ENCODE data around the gene HSPA1A. TPM values are rescaled to one million over a fixed set of nuclear protein-coding genes. Genes with fewer than 3 reads are reported as not detected.
A peak's percentile ranks its signal among the peaks of the same experiment; 100 is the strongest.

Gene HSPA1A
- total RNA-seq (2022): 77.3 and 96.9 TPM in 2 replicates
- Bru-seq, nascent RNA: percentile 61 among the genes with signal in this experiment
- percentile 84 among the genes with signal in this experiment for BruChase-seq, experiment 1, labeled RNA remaining after a 2-hour chase
- BruChase-seq, experiment 2, labeled RNA remaining after a 6-hour chase: percentile 93 among the genes with signal in this experiment
- long read RNA-seq, transcript HSPA1A-201 (1 exons, 2,483 nt): major isoform, 47 of 48 reads
- long read RNA-seq, partial matches to known transcripts: 0 of 48 reads
- long read RNA-seq, other reads (novel, unspliced or antisense): 1 of 48 reads

DNA sequence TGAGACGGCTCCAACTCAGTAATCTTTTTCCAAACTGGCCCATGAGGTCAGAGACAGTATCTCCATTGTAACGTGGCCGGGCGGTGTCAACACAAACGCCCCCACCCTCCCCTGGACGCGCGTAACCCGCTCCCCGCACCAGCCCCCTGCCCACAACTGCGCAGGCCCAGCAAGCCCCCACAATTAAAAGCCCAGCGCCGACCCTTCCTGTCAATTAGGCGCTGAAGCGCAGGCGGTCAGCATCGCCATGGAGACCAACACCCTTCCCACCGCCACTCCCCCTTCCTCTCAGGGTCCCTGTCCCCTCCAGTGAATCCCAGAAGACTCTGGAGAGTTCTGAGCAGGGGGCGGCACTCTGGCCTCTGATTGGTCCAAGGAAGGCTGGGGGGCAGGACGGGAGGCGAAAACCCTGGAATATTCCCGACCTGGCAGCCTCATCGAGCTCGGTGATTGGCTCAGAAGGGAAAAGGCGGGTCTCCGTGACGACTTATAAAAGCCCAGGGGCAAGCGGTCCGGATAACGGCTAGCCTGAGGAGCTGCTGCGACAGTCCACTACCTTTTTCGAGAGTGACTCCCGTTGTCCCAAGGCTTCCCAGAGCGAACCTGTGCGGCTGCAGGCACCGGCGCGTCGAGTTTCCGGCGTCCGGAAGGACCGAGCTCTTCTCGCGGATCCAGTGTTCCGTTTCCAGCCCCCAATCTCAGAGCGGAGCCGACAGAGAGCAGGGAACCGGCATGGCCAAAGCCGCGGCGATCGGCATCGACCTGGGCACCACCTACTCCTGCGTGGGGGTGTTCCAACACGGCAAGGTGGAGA lies at the start of gene HSPA1A, which contains the start of gene HSPA1L:
Gene HSPA1A, plus strand, starts transcription at position 519 of the 814 bp plus-strand sequence. Its CDS starts 214 bp downstream, at position 733.
Gene HSPA1L, minus strand, starts transcription at position 259 of the 814 bp plus-strand sequence. CDS start 3,311 bp downstream, outside the sequence.
- H3K9me3 Mint-ChIP-seq (ENCODE audit: unreplicated experiment): no peaks in the 10 kb centered on the region
- peak within 1 kb of the TSS; percentile 89 for H3K4me3 Mint-ChIP-seq (ENCODE audit: unreplicated experiment)
- BruUV-seq (replicated peaks): no TSS peak
- peaks cover 33% of the 10 kb centered on the region for H3K36me3 Mint-ChIP-seq (ENCODE audit: insufficient read depth, unreplicated experiment)
- DNase-seq: peak; percentile 97 to 99
- POLR2A ChIA-PET: interaction anchor here (0.6 to 2.3 kb wide), 28 partner anchors 9 to 1639 kb away, joined by 3 to 79 read pairs (median 4); partner anchors contain the start of genes ABHD16A, APOM, CFB and CLIC1
- H3K4me1 Mint-ChIP-seq (ENCODE audit: low read depth, unreplicated experiment): peaks cover 12% of the 10 kb centered on the region
- intact Hi-C loops (cut with micrococcal nuclease; ENCODE audit: unreplicated experiment): no loop called here
- no peaks in the 10 kb centered on the region for H3K27me3 Mint-ChIP-seq (ENCODE audit: insufficient read depth, unreplicated experiment)
- no peaks in the 10 kb centered on the region for H3K9me3 ChIP-seq
- H3K4me1 ChIP-seq: peaks cover 30% of the 10 kb centered on the region
- H3K27ac Mint-ChIP-seq (ENCODE audit: unreplicated experiment): peak within 1 kb of the TSS; percentile 96
- H3K36me3 ChIP-seq (ENCODE audit: control insufficient read depth, insufficient read depth, low read length): no peaks in the 10 kb centered on the region
- H3K4me3 ChIP-seq (ENCODE audit: low read depth, low read length): peak within 1 kb of the TSS; percentile 38
- CTCF ChIA-PET: interaction anchor here (0.5 to 1.6 kb wide), 7 partner anchors 9 to 154 kb away, joined by 3 to 11 read pairs (median 4); partner anchors contain the start of genes LSM2 and VARS1
- TF ChIP-seq, protein P1, sequence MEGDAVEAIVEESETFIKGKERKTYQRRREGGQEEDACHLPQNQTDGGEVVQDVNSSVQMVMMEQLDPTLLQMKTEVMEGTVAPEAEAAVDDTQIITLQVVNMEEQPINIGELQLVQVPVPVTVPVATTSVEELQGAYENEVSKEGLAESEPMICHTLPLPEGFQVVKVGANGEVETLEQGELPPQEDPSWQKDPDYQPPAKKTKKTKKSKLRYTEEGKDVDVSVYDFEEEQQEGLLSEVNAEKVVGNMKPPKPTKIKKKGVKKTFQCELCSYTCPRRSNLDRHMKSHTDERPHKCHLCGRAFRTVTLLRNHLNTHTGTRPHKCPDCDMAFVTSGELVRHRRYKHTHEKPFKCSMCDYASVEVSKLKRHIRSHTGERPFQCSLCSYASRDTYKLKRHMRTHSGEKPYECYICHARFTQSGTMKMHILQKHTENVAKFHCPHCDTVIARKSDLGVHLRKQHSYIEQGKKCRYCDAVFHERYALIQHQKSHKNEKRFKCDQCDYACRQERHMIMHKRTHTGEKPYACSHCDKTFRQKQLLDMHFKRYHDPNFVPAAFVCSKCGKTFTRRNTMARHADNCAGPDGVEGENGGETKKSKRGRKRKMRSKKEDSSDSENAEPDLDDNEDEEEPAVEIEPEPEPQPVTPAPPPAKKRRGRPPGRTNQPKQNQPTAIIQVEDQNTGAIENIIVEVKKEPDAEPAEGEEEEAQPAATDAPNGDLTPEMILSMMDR (IDR thresholded peaks at IDR 0.05; ENCODE audit: insufficient read depth in 1 of 2, low read depth in 1 of 2, low read length in 1 of 2, severe bottlenecking in 1 of 2, unreplicated experiment in 1 of 2): no peak
- no peaks in the 10 kb centered on the region for H3K27me3 ChIP-seq (replicated peaks; ENCODE audit: control insufficient read depth, insufficient read depth, low read length)

DNA sequence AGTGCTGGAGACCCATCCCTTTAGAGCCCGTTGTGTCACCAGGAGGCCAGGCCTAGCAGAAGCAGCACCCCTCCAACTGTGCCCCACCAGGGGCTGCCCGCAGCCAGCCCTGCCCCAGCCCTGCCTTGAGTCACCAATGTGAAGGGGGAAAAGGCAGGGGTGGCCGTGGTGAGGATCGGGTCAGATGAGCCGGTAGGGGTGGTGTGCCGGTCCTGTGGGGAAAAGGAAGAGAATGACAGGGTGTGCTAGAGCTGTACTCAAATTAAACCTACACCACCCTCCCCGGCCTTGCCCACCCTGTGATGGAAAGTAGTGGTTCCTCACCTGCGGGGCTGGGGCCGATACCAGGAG lies 49.8 kb upstream of the HSPA1A start:
- peaks cover 11% of the 10 kb centered on the region for H3K36me3 Mint-ChIP-seq (ENCODE audit: insufficient read depth, unreplicated experiment)
- no peaks in the 10 kb centered on the region for H3K9me3 Mint-ChIP-seq (ENCODE audit: unreplicated experiment)
- TF ChIP-seq, protein P1 (IDR thresholded peaks at IDR 0.05; ENCODE audit: insufficient read depth in 1 of 2, low read depth in 1 of 2, low read length in 1 of 2, severe bottlenecking in 1 of 2, unreplicated experiment in 1 of 2): no peak
- H3K4me1 ChIP-seq: peaks cover 14% of the 10 kb centered on the region
- no peaks in the 10 kb centered on the region for H3K27me3 Mint-ChIP-seq (ENCODE audit: insufficient read depth, unreplicated experiment)
- DNase-seq: no peak
- H3K27ac Mint-ChIP-seq (ENCODE audit: unreplicated experiment): peak overlapping the region; percentile 53
- no TSS peak for BruUV-seq (replicated peaks)
- no peak overlapping the region for H3K4me3 ChIP-seq (ENCODE audit: low read depth, low read length)
- H3K27me3 ChIP-seq (replicated peaks; ENCODE audit: control insufficient read depth, insufficient read depth, low read length): no peaks in the 10 kb centered on the region
- intact Hi-C loops (cut with micrococcal nuclease; ENCODE audit: unreplicated experiment): no loop called here
- peaks cover 18% of the 10 kb centered on the region for H3K4me1 Mint-ChIP-seq (ENCODE audit: low read depth, unreplicated experiment)
- ChIA-PET POLR2A (no interaction called here), CTCF (no interaction called here)
- H3K9me3 ChIP-seq: no peaks in the 10 kb centered on the region
- H3K36me3 ChIP-seq (ENCODE audit: control insufficient read depth, insufficient read depth, low read length): 0 out of 2 replicates have a peak, but pooled peaks cover 1% of the 10 kb centered on the region
- no peak overlapping the region for H3K4me3 Mint-ChIP-seq (ENCODE audit: unreplicated experiment)

Data from Caco-2 (cell line).